AML-193 (cell line): ENCODE data around the gene CPED1.
"Not testable (repeated sequence)": the region's sequence is repeated elsewhere in the genome, so short reads cannot be mapped to it uniquely, and the experiment has no call there.

Source experiments
- DNase-seq, 2 experiments: peaks; one replicate each; lab custom pipeline; 2025; lab: John Stamatoyannopoulos, UW

Gene CPED1

DNA sequence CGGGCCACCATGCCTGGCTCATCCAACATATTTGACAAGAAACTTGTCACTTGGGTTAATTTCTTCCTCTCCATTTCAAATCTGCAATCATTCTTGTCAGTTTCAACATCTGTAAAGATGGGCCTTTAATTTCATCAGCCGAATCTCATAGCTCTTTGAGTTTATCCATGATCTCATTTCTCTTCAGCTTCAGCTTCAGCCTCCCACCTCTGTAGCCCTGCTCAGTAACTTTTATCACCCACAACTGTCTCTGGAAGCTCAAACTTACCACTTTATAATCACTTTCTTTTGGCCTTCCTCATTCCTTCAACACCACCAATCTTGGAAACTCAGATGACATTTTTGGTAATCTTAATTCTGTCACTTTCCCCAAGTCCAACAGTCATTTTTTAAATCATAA lies 83.2 kb downstream of the CPED1 start:
- DNase-seq, result no peak

DNA sequence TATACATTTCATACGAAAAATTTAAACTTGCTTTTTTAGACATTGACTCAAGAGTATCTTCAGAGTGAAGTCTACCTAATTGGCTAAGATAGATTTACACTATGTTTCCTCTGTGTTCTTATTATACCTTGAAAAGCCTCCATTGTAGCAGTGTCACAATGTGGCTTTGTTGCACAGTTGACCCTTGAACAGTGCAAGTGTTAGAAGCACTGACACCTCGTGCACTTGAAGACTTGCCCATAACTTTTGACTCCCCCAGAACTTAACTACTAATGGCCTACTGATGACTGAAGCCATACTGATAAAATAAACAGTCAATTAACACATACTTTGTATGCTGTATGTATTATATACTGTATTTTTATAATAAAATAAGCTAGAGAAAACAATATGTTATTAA lies 84.3 kb downstream of the CPED1 start:
- no peak for DNase-seq

DNA sequence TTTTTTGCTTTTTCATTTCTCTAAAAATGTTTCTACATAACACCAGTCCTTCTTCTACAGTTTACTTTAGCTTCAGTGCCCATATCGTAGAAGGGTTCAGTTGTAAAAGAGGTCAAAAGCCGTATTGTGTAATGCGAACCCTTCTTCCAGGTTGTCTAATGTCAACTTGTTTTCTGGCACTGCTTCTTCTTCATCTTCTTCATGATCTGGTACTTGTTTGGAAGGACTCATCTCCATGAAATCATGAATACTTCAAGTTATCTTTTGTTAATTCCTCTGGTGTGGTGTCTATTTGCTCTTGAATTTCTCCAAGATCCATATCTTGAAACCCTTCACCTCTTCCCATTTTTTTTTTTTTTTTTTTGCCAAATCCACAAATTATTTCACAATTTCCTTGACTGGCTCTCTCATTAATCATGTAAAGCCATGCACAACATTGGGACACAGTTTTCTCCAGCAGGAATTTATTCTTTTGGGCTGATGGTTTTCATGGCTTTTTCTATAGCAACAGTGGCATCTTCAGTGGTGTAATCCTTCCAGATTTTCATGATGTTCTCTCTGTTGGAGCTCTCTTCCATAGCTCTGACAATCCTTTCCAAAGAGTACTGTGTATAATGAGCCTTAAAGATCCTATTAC lies 85.1 kb downstream of the CPED1 start:
- DNase-seq, result no peak

DNA sequence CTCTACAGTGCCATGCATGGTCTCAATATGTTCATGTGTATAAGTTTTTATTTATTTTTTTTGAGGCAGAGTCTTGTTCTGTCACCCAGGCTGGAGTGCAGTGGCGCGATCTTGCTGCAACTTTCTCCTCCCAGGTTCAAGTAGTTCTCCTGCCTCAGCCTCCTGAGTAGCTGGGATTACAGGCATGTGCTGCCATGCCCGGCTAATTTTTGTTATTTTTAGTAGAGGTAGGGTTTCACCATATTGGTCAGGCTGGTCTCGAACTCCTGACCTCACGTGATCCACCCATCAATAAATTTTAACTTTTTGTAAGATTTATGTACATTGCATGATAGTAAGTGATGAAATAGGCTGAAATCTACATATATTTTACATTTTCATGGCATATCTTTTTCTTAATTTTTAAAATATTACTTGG lies 86.9 kb downstream of the CPED1 start:
- DNase-seq, result not testable (repeated sequence)

DNA sequence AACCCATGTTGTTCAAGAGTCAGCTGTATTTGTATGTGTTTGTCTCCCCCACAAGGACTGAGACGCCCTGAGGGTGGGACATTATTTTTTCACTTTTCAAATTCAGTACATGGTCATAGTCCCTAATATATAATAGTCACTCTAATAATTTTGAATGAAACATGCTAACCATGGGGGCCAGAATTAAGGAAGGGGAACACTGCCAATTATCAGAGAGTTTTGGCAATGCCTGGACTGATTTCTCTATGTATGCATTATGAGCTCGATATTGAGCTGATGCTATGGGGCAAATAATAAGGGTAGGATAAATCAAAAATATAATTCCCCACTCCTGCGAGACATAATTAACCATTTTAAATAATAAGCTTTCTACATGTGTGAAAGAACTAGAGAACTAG lies 87.4 kb downstream of the CPED1 start:
- no peak for DNase-seq

DNA sequence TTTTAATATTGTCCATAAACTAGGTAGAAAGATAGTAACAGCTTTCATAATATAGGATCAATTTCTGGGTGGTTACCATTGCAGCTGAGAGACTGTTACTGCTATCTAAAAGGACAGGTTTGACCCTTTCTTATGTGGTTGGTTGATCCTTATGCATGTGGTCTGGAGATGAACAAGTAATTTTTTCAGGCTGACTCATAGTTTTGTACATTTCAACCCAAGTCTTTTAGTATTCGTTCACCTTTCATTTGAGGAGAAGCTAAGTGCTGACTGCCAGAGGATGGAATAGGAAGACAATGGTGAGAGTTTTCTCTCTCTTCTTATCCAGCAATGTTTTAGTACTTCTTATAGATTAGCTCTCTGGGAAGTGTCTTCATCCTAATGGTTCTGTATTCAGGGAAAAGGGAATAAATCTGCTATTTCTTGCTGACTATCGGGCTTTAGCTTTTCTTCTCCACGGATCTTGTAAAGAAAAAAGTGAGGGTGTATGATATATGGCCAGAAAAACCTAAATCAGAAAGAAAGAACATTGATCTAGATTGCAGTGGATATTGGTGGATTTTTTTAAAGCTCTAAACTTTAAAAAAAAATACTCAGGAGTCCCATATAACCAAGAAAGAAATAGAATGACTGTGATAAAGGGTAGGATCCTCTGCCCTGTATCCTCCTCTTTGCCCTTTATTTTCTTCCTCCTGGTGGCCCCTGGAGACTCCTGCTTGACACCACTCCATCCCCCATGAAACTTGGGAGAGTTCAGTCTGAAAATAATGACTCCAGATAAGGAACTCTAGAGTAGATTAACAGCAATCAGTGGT lies 88.0 kb downstream of the CPED1 start:
- no peak for DNase-seq

DNA sequence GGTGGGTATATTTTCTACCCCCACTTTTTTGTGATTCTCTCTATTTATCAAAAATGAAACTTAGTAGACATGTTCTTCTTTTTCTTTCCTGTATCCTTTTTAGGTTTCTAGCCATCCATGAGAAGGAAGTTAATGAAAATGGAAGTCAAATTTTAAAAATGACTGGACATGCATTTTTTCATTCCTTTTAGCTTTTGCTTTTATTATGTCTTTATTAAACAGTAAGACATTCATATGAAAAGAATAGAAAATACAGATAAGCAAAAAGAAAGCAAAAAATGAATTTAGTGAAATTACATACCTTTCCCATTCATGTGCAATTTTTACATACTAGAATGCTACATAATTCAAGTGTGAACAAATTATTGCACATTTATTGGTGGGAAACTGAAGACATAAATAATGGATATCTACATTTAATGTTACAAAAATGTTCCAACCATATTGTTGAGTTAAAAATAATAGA lies 88.7 kb downstream of the CPED1 start:
- no peak for DNase-seq

DNA sequence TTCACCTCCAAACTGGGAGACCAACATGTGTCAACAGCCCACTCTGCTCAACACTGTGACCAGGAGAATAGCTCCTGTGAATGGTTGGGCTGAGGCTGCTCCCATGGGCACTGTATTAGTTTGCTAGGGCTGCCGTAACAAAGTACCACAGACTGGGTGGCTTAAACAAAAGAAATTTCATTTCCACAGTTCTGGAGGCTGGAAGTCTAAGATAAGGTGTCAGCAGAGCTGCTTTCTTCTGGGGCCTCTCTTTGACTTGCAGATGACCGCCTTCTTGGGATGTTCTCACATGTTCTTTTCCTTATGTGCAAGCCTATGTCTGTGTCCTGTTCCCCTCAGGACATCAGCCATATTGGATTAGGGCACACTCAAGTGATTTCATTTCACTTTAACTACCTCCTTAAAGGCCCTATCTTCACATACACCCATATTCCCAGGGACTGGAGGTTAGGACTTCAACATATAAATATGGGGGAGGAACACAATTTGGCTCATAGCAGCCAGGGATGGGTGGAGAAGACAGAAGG lies 90.3 kb downstream of the CPED1 start:
- DNase-seq, result no peak

DNA sequence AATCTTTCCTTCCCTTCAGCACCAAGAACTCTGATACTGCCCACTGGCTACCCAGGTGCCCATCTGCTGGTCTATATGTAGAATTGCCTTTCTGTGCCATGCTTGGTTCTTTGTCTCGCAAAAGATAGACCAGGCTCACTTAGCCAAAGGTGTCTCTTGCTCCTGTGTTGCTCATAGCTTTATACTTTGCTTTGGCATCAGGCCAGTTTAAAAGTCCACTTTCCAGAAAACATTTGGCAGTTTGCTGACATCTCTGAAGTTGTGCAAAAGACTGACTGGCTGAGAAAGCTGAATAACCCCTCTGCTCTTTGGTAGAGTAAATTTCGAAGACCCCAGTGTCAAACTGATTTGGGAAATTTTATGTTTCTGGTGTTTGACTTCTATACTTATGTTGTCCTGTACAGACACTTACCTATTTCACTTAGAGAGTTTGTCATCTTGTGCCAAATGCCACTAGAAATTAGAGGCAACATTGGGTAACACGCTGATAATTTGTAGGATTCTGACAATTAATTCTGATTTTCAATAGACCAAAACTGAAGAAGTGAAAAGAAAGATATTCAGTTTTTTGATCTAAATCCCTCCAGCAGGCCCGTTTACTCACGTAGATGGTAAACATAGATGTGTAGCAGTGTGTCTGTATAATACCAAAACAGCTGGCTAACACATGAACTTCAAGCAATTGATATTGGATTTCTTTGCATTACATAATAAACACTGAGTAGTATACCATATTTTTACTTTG lies 91.1 kb downstream of the CPED1 start:
- DNase-seq, result no peak

DNA sequence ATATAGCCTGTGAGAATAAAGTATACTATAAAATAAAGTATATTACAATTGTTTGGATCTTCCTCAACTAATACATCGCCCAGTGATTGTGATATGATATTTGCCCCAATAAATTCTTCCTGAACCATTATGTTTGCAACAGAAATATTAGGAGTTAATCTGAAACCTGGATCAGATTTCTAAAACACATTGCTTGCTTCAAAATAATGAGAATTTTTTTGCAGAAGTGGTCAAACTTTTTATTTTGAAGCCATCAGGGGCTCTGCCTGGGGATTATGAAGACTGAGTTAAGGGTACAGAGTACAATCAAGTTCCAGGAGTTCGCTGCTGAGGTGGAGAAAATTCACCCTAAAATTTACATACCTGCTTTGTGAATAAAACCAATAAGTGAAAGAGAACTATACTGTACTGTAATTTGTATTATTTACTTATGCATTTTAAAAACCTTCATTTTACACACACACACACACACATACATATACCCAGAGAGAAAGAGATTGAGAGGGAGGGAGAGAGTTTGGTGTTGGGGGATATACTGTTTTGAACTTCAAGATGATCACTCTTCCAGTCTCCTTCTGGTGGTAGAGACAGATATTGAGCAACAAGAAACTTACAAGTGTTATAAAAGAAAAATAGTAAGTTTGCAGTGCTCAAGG lies 91.9 kb downstream of the CPED1 start:
- no peak for DNase-seq

DNA sequence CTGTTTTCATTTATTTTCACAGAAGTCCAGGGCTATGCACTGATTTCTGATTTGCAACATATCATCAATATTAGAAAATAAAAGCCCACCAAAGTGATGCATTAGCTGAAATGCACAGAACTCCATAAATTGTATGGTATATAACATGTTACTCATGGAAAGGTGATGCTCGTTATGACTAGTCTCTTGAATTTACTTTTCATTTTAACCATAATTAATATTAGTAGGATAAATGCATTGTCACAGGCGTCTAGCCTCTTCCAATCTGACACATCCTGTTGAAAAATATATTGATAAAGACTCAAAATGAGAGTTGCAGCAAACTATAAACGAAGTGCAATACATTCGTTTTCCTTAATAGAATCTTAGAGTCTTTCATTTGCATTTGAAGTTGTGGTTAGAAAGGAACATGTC lies 92.4 kb downstream of the CPED1 start:
- DNase-seq, result no peak

DNA sequence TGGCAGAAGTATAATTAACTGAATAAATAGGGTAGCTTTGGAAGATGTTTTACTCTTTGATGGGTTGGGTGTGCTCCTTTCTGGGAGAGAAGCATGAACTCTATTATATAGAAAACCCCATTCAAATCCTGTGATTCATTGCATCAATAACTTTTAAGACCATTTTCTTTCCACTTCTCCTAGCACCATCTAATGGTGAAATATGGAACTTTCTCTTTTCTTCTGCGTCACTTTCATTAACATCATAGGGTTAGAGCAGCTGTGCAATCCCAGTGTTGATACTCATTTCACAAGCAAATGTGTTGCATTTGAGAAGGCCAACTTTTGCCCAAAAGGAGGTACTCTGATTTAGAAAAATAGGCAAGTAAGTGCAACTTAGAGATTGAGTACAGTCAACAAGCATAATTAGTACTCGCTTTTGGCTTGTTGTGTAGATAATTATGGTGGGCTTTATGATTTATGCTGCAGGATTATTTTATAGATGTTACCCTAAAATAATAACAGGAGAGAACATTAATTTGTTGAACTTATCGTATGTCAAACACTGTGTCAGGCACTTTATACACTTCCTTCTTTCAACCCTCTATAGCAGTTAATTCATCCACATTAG lies 92.9 kb downstream of the CPED1 start:
- DNase-seq, result peak; percentile 66

DNA sequence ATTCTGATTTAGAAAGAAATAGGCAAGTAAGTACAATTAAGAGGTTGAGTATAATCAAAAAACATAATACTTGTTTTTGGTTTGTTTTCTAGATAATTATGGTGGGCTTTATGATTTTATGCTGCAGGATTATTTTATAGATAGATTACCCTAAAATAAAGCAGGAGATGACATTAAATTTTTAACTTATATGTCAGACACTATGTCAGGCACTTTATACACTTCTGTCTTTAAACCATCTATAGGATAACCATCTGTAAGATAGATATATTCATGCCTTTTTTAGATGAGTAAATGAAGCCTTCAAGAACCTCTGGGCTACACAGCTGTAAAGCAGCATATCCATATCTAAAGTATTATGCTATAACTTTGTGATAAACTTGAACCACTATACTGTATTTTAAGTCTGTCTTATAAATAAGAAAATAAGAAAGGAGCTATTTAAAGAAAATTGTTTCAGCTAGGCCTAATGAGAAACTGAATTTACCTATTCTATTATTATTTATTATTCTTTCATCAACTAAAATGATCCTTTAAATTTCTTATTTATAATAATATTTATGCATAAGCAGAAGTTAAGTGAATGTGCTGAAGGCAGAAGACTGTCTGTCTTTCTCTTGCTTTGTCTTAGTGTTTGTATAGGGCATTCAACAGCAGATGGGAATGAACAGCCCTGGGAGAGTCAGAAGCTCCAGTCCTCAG lies 94.0 kb downstream of the CPED1 start:
- no peak for DNase-seq

DNA sequence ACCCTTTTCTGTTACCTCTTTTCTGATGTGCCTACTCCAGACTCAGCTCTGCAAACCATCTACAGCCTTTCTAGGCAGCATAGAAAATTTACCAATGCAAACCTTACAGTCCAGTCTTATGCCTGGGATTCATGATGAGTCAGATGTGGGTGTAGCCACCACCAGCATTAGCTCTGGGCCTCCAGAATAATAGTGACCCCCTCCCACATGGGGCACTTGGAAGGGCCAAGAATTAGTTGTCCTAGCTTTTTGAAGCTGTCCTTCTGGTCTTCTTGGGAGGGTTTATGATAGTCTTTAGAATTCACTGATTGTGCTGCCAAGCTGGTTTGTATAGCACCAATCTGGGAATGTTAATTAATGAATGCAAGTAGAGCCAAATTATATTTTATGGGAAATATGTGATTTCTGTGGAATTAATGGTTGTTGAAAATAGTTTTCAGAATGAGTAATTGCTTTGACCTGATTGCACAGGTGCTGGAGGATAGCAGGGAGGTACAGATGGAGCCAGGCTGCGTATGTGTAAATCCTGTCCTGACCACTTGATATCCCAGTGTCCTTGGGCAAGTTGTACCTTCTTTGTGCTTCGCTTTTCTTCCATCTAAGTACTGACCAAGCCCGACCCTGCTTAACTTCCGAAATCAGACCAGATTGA lies 94.8 kb downstream of the CPED1 start:
- DNase-seq, result no peak

DNA sequence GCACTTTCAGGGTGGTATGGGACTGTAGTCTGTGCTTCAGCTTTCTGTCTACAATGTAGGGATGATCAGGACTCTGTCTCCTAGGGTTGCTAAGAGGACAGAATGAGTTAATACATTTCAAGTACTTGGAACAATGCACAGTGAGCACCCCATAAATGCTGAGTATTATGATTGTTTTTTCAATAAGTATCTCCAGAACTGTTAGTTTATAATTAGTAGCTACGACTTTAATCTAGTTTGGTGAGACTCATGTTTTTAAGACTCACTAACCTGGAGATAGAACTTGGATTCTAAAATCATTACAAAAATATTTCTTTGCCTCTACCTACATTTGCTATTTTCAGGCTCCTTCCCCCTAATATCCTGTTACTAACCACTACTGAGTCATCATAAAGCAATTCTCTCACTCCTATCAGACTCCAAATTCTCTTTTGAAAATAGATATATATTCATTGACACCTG lies 95.3 kb downstream of the CPED1 start:
- no peak for DNase-seq

DNA sequence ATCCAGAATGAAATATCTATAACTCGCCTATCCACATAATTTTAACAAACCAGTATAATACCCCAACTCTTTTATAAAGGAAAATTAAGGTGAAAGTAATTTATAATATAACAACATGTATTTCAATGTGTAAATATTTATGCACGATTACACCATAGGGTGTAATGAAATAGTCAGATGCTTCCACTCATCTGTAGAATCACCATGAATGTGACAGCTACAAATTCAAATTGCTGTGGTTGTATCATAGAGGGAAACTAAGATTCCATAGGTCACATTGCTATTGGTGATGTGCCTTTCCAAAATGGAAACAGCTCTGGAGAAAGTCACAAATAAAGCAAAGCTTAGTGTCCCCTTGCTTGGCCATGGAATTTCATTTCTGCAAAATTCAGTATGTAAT lies 95.7 kb downstream of the CPED1 start:
- no peak for DNase-seq

DNA sequence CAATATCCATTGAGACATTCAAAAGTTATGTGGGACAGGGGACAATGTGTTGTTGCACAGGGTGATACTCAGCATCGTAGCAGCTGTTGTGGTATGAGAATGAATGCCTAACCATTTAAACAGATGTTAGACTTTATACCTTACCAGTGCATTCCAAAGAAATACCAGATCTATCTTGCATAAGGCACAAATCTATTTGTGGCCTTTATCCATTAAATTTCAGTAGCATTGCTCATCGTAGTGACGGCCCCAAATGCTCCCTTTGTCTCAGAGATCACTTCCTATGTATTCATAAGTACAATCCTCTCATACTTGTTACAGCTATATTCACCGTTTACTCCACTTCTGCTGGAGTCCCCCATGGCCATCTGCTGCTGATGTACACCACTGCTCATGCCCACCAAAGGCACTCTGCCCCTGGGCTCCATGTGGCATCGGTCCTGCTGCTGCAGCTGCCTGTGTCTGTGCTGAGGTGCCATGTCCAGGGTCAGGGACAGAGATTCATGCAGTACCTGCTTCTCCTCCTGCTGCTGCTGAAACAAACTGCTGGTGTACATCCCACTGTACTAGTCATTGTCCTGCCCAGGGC lies 96.3 kb downstream of the CPED1 start:
- DNase-seq, result no peak

DNA sequence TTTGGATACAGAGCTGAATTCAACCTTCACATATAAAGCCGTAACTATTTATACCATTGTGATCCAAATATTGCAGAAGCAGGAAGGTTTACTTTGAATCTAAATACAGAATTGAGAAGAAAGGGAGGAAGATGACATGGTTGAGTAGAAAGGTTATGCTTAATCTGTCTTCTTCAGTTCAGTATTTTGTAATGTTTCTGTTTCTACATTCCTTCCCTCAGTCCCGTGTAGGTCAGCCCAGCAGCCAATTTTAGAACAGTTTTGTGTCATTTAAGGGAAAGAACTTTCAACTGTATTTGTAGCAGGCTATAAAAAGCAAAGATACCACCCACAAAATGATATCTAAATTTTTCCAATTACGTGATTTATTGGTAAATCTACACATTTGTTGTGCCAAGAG lies 97.4 kb downstream of the CPED1 start:
- no peak for DNase-seq

DNA sequence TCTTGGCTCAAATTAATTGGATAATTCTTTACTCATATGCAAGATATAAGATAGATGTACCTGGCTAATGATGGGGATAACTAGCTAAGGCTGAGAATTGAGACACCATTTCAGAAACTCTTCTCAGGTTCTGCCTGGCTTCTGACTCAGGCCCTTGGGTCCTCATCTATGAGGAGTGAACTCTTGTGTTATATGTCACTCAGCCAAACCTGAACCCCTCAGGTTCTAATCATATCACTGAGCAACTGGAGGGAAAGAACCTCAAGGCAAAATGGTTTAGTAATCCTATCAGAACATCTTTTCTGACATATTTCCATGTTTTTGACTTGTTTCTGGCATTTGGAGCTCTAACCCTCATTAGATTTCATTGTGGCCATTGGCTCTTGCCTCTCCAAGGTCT lies 100.4 kb downstream of the CPED1 start:
- no peak for DNase-seq

DNA sequence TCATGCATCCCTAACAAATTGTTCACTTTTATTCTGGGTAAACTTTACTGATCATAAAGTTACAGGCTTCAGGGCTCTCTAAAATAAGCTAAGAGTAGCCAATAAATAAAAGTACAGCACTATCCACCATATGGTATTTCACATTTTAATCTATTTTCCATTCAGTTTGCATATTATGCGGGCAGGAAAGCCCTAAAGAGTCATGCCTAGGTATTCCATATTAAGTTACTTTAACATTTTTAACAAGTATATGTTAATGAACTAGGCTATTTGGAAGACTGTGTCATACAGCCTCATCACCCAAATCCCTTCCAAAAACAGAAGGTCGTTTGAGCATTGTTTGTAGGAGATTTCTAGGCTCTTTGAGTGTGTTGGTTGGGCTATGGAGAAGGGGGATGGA lies 106.3 kb downstream of the CPED1 start:
- DNase-seq, result no peak
